DOHH2 (cell line): ENCODE results near the gene DNAAF9.

Experiments used
- H3F3A ChIP-seq: fragments of 200-600 bp; sonication (generic), shearing (Covaris generic); 2 replicates; pipeline ENCODE4 v1.6.0; 2016; ENCODE audit warnings: antibody characterized with exemption, mild to moderate bottlenecking; ENCODE audit not compliant: control insufficient read depth, insufficient read depth
- H3K27ac ChIP-seq: fragments of 200-600 bp; sonication (generic); 2 replicates; pipeline ENCODE4 v1.5.1; 2014; ENCODE audit warnings: low read depth, mild to moderate bottlenecking, low read length, moderate library complexity
- H3K27me3 ChIP-seq: fragments of 200-600 bp; sonication (generic); 2 replicates; pipeline ENCODE4 v1.6.1; 2014; ENCODE audit warnings: mild to moderate bottlenecking, low read length, mixed read lengths; ENCODE audit not compliant: control insufficient read depth
- H3K36me3 ChIP-seq: fragments of 200-600 bp; sonication (generic); 2 replicates; pipeline ENCODE4 v1.6.1; 2014; ENCODE audit warnings: mild to moderate bottlenecking, low read length, moderate library complexity, mixed read lengths; ENCODE audit not compliant: control insufficient read depth
- H3K4me1 ChIP-seq: fragments of 200-600 bp; sonication (generic); 2 replicates; pipeline ENCODE4 v1.6.1; 2014; ENCODE audit warnings: mild to moderate bottlenecking, low read length, mixed read lengths; ENCODE audit not compliant: control insufficient read depth
- H3K4me2 ChIP-seq: fragments of 200-600 bp; sonication (generic); 2 replicates; pipeline ENCODE4 v1.6.0; 2014; ENCODE audit warnings: mild to moderate bottlenecking, low read length, moderate library complexity
- H3K4me3 ChIP-seq: fragments of 200-600 bp; sonication (generic); 2 replicates; pipeline ENCODE4 v1.5.1; 2014; ENCODE audit warnings: mild to moderate bottlenecking, low read length, mixed read lengths
- H3K79me2 ChIP-seq: fragments of 200-600 bp; sonication (generic); 2 replicates; pipeline ENCODE4 v1.6.1; 2014; ENCODE audit warnings: mild to moderate bottlenecking, low read length, mixed read lengths; ENCODE audit not compliant: control insufficient read depth
- H3K9me2 ChIP-seq: fragments of 200-600 bp; sonication (generic); replicated peaks from 2 replicates; pipeline ENCODE4 v1.6.1; 2014; ENCODE audit warnings: mild to moderate bottlenecking, low read length, mixed read lengths; ENCODE audit not compliant: control insufficient read depth
- H3K9me3 ChIP-seq: fragments of 200-600 bp; sonication (generic); 2 replicates; pipeline ENCODE4 v1.6.1; 2014; ENCODE audit warnings: antibody characterized with exemption, low read length, mixed read lengths; ENCODE audit not compliant: control insufficient read depth, insufficient read depth
- H4K20me1 ChIP-seq: fragments of 200-600 bp; sonication (generic); 2 replicates; pipeline ENCODE4 v1.6.0; 2014; ENCODE audit warnings: low read depth, mild to moderate bottlenecking, antibody characterized with exemption, low read length, moderate library complexity; ENCODE audit not compliant: control insufficient read depth, insufficient read depth
- CTCF ChIP-seq: fragments of 200-600 bp; sonication (generic); IDR thresholded peaks from one replicate; pipeline ENCODE4 v1.5.1; 2014; ENCODE audit warnings: antibody characterized with exemption, mild to moderate bottlenecking, low read depth, low read length; ENCODE audit not compliant: poor library complexity, severe bottlenecking
- EZH2phosphoT487 ChIP-seq: fragments of 200-600 bp; sonication (generic); IDR thresholded peaks from 2 replicates; pipeline ENCODE4 v1.6.1; 2017; ENCODE audit warnings: borderline replicate concordance, mild to moderate bottlenecking, antibody characterized with exemption, low read length, moderate library complexity, mixed read lengths

The DNAAF9 gene

GRCh38 chr20:3398681-3399252 is 8.7 kb downstream of the DNAAF9 start:
- TF ChIP-seq CTCF (no peak), EZH2phosphoT487 (no peak)
- H4K20me1 ChIP-seq, result no peaks in the 10 kb centered on the region
- no peaks in the 10 kb centered on the region for H3K79me2 ChIP-seq
- no peaks in the 10 kb centered on the region for H3K9me2 ChIP-seq
- no peak overlapping the region for H3K4me2 ChIP-seq
- no peaks in the 10 kb centered on the region for H3K4me1 ChIP-seq
- no peaks in the 10 kb centered on the region for H3F3A ChIP-seq
- H3K9me3 ChIP-seq, result no peaks in the 10 kb centered on the region
- peaks cover 19% of the 10 kb centered on the region for H3K27me3 ChIP-seq
- no peaks in the 10 kb centered on the region for H3K36me3 ChIP-seq
- no peak overlapping the region for H3K4me3 ChIP-seq
- H3K27ac ChIP-seq, result no peak overlapping the region

GRCh38 chr20:3396492-3396891 is 11.0 kb downstream of the DNAAF9 start:
- Histone ChIP-seq H4K20me1 (no peaks in the 10 kb centered on the region), H3K4me2 (no peak overlapping the region), H3K9me2 (no peaks in the 10 kb centered on the region), H3K27me3 (peaks cover 12% of the 10 kb centered on the region), H3K79me2 (no peaks in the 10 kb centered on the region), H3K4me3 (no peak overlapping the region), H3K36me3 (no peaks in the 10 kb centered on the region), H3K9me3 (no peaks in the 10 kb centered on the region), H3F3A (no peaks in the 10 kb centered on the region), H3K27ac (no peak overlapping the region), H3K4me1 (no peaks in the 10 kb centered on the region)
- no peak for TF ChIP-seq EZH2phosphoT487
- no peak for TF ChIP-seq CTCF

- TF ChIP-seq CTCF, result no peak
- TF ChIP-seq EZH2phosphoT487, result no peak
- Histone ChIP-seq H3F3A (no peaks in the 10 kb centered on the region), H3K4me1 (no peaks in the 10 kb centered on the region), H3K36me3 (no peaks in the 10 kb centered on the region), H3K27me3 (peaks cover 3% of the 10 kb centered on the region; the same call in 1 of the 2 replicates), H3K4me2 (no peak overlapping the region), H4K20me1 (no peaks in the 10 kb centered on the region), H3K27ac (no peak overlapping the region), H3K79me2 (no peaks in the 10 kb centered on the region), H3K9me2 (no peaks in the 10 kb centered on the region), H3K9me3 (no peaks in the 10 kb centered on the region), H3K4me3 (no peak overlapping the region)
Measured at GRCh38 chr20:3392756-3393155, 14.7 kb downstream of the DNAAF9 start.
